Mesodermal cell (in vitro differentiated cells): Measurements from ENCODE around the gene CPA2.

Source experiments
- H3K27ac ChIP-seq: 2 replicates; pipeline ENCODE4 v1.7.0; 2013; ENCODE audit warnings: mild to moderate bottlenecking, low read depth, low read length, moderate library complexity; ENCODE audit not compliant: severe bottlenecking
- H3K36me3 ChIP-seq: 2 replicates; pipeline ENCODE4 v1.7.1; 2013; ENCODE audit warnings: mild to moderate bottlenecking, low read length, moderate library complexity; ENCODE audit not compliant: control insufficient read depth, insufficient read depth
- H3K4me1 ChIP-seq: one replicate; pipeline ENCODE4 v1.7.1; 2013; ENCODE audit warnings: mild to moderate bottlenecking, low read length; ENCODE audit not compliant: insufficient read depth, control insufficient read depth, poor library complexity, severe bottlenecking
- H3K4me3 ChIP-seq: 2 replicates; pipeline ENCODE4 v1.7.0; 2013; ENCODE audit warnings: low read length, control low read depth, mild to moderate bottlenecking; ENCODE audit not compliant: insufficient read depth, poor library complexity, severe bottlenecking; ENCODE audit errors: extremely low read depth
- H3K9me3 ChIP-seq: 2 replicates; pipeline ENCODE4 v1.7.1; 2013; ENCODE audit warnings: mild to moderate bottlenecking, low read length, moderate library complexity; ENCODE audit not compliant: control insufficient read depth
- WGBS, 2 experiments: methylation state at CpG; one replicate each; pipeline ENCODE4 v1.1.5; 2013; ENCODE audit warnings: missing lambda C conversion rate in 2 of 2; ENCODE audit not compliant: insufficient coverage in 2 of 2; 5-methylcytosine and 5-hydroxymethylcytosine counted together

Gene CPA2

GRCh38 chr7:130337410-130337971 is 70.8 kb downstream of the CPA2 start:
- Histone ChIP-seq H3K4me3 (no peak overlapping the region), H3K36me3 (no peaks in the 10 kb centered on the region), H3K27ac (no peak overlapping the region), H3K9me3 (no peaks in the 10 kb centered on the region), H3K4me1 (no peaks in the 10 kb centered on the region)
- WGBS, 2 experiments, result 97 to 100% methylated on average over 3 to 4 of the region's 6 CpGs

- H3K27ac ChIP-seq, result no peak overlapping the region
- H3K4me1 ChIP-seq, result no peaks in the 10 kb centered on the region
- WGBS, 2 experiments, result 48 to 83% methylated on average over 1 to 2 of the region's 3 CpGs
- H3K4me3 ChIP-seq, result no peak overlapping the region
- H3K9me3 ChIP-seq, result no peaks in the 10 kb centered on the region
- no peaks in the 10 kb centered on the region for H3K36me3 ChIP-seq
These were observed 71.6 kb downstream of the CPA2 start for GRCh38 chr7:130338233-130338632.
